SH-SY5Y (cell line): Measurements from ENCODE around the gene CNR2.

Experiments
- GATA2 ChIP-seq: IDR thresholded peaks from 2 replicates; pipeline ENCODE4 v1.6.1; 2011; ENCODE audit warnings: mild to moderate bottlenecking, low read depth, low read length
- GATA3 ChIP-seq: IDR thresholded peaks from 2 replicates; pipeline ENCODE4 v1.6.1; 2011; ENCODE audit warnings: low read depth, mild to moderate bottlenecking, low read length, moderate library complexity

DNA sequence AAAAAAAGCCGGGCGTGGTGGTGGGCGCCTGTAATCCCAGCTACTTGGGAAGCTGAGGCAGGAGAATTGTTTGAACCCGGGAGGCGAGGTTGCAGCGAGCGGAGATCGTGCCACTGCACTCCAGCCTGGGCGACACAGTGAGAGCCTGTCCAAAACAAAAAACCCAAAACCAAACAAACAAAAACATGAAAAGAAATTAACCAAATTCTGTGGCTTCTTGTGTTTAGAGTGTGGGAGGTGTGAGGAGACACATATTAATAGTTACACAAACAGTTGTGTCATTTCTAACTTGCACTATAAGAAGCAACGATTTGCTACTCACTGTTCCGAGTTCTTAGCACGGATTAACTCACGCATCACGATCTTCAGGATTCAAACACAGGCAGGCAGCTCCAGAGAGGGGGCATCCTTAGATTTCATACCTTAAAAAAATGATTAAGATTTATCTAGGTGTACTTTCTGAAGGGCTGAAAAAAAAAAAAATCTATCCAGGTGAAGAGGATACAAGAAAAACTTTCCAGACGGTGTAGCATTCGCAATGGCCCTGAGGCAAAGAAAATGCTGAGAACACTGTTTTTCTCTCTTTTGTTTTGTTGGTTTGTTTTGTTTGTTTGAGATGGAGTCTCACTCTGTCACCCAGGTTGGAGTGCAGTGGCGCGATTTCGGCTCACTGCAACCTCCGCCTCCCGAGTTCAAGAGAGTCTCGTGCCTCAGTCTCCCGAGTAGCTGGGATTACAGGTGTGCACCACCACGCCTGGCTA, 87.2 kb downstream of the CNR2 start:
- TF ChIP-seq GATA2, result no peak
- TF ChIP-seq GATA3, result no peak
